ENCODE data around the gene KRT8. TPM values are rescaled to one million over a fixed set of nuclear protein-coding genes. Genes with fewer than 3 reads are reported as not detected.
A peak's percentile ranks its signal among the peaks of the same experiment; 100 is the strongest.

Gene KRT8
- total RNA-seq, 1 experiment from 2014 or later = 1,655 TPM

DNA sequence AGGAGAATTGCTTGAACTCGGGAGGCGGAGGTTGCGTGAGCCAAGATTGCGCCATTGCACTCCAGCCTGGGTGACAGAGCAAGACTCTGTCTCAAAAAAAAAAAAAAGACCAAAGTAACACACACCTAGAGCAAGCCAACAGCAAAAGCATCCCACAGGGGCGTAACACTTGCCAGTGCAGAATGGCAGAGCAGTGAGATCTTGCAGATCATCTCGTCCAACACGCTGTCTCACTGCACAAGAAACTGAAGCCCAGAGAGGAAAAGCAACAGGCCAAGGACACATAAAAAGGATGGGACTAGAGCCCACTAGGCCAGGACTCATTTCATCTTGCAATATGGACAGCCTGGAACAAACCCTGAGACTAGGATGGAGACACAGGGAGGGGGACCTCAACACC, 43.4 kb downstream of the KRT8 start:
- H3K9me2 ChIP-seq (ENCODE audit: insufficient read depth) = no peaks in the 10 kb centered on the region
- ChIA-PET CTCF (no interaction called here), RAD21 (ENCODE audit: low non-redundant PET in 1 of 2, low total read pairs in 2 of 2, uncharacterized antibody in 2 of 2, unreplicated experiment in 2 of 2) (no interaction called here), POLR2A (no interaction called here)
- no peaks in the 10 kb centered on the region for H3K79me2 ChIP-seq (ENCODE audit: insufficient read depth, low read length)
- H2AFZ ChIP-seq (ENCODE audit: low read depth, low read length, poor library complexity, severe bottlenecking) = no peak overlapping the region
- intact Hi-C loops (cut with micrococcal nuclease) = loop anchor here (10.0 kb wide), 1 partner anchor 147 kb away; no protein-coding TSS in a partner anchor
- H3K4me1 ChIP-seq (ENCODE audit: control insufficient read depth in 1 of 2, insufficient read depth in 2 of 2, low read length in 2 of 2) = peaks cover 2 to 29% of the 10 kb centered on the region in 2 experiments; a peak in 3 of 4 replicates
- no peak overlapping the region for H3K4me3 ChIP-seq (replicated peaks in 1 of 2; ENCODE audit: low read depth in 1 of 2, low read length in 2 of 2)
- no peak overlapping the region for H3K27ac ChIP-seq (ENCODE audit: low read depth, low read length)
- DNase-seq (ENCODE audit: low read depth, low spot score) = no peak
- BruUV-seq (replicated peaks) = no TSS peak
- H3K9me3 ChIP-seq (ENCODE audit: control insufficient read depth in 1 of 2, insufficient read depth in 1 of 2, low read depth in 1 of 2, low read length in 2 of 2) = no peaks in the 10 kb centered on the region
- H4K20me1 ChIP-seq (ENCODE audit: insufficient read depth) = no peaks in the 10 kb centered on the region
- H3K27me3 ChIP-seq (ENCODE audit: insufficient read depth, low read length) = no peaks in the 10 kb centered on the region
- no peaks in the 10 kb centered on the region for H3K36me3 ChIP-seq (ENCODE audit: control insufficient read depth in 1 of 2, insufficient read depth in 2 of 2, low read length in 2 of 2)
- H3K9ac ChIP-seq (ENCODE audit: low read length) = no peak overlapping the region
- TF ChIP-seq RAD21 (IDR thresholded peaks at IDR 0.05; ENCODE audit: low read depth) (no peak), POLR2A (IDR thresholded peaks at IDR 0.05; ENCODE audit: borderline replicate concordance, extremely low read depth, insufficient read depth, insufficient read length) (no peak), TCF7L2 (IDR thresholded peaks at IDR 0.05; ENCODE audit: borderline replicate concordance, extremely low read depth, insufficient read depth, insufficient read length) (no peak), SIN3A (IDR thresholded peaks at IDR 0.05; ENCODE audit: low read depth) (no peak), ELF1 (IDR thresholded peaks at IDR 0.05; ENCODE audit: borderline replicate concordance, low read depth) (no peak), SP1 (IDR thresholded peaks at IDR 0.05; ENCODE audit: low read depth) (no peak), YY1 (IDR thresholded peaks at IDR 0.05; ENCODE audit: extremely low read depth, insufficient replicate concordance, low read depth, low read length) (no peak), ZFX (IDR thresholded peaks at IDR 0.05) (no peak)
- TF ChIP-seq, protein P1, sequence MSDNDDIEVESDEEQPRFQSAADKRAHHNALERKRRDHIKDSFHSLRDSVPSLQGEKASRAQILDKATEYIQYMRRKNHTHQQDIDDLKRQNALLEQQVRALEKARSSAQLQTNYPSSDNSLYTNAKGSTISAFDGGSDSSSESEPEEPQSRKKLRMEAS (IDR thresholded peaks at IDR 0.05) = no peak
- no peak for ATAC-seq
- H3K4me2 ChIP-seq (ENCODE audit: low read length) = no peak overlapping the region

DNA sequence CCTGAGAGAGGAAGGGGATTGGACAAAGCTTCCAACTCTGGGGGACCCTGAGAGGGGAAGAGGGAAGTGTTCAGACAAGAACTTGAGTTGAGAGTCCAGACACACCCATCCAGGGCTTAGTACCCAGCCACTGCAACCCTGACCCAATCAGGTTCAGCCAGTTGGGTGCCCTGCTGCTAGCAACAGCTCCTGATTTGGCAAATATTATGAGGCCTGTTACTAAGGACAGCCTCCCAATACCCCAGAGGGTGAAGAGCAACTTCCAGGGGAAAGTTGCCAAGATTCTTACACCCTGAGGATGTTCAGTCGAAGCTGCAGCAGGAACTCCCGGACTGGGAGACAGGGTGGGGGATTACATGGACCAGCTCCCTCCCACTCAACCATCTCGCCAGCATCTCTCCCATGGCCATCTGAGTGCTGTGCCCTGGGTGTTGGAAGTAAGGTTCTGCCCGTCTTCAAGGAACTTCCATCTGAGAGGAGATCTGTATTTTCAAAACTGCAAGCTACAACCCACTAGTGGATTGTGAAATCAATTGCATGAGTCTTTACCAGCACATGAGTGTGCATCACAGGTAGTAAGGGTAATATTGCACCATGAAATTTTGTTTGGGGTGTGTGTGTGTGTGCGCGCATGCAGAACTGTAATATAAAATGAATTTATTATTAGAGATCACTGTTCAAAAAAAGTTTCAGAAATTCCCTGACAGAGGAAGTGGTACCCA, 44.6 kb downstream of the KRT8 start:
- no peak overlapping the region for H3K9ac ChIP-seq (ENCODE audit: low read length)
- H3K4me1 ChIP-seq (ENCODE audit: control insufficient read depth in 1 of 2, insufficient read depth in 2 of 2, low read length in 2 of 2) = peaks cover 2 to 22% of the 10 kb centered on the region in 2 experiments; a peak in 3 of 4 replicates
- H4K20me1 ChIP-seq (ENCODE audit: insufficient read depth) = no peaks in the 10 kb centered on the region
- intact Hi-C loops (cut with micrococcal nuclease) = loop anchor here (10.0 kb wide), 1 partner anchor 145 kb away; no protein-coding TSS in a partner anchor
- no peaks in the 10 kb centered on the region for H3K27me3 ChIP-seq (ENCODE audit: insufficient read depth, low read length)
- TF ChIP-seq ELF1 (IDR thresholded peaks at IDR 0.05; ENCODE audit: borderline replicate concordance, low read depth) (no peak), POLR2A (IDR thresholded peaks at IDR 0.05; ENCODE audit: borderline replicate concordance, extremely low read depth, insufficient read depth, insufficient read length) (no peak), RAD21 (IDR thresholded peaks at IDR 0.05; ENCODE audit: low read depth) (no peak), YY1 (IDR thresholded peaks at IDR 0.05; ENCODE audit: extremely low read depth, insufficient replicate concordance, low read depth, low read length) (no peak), CEBPB (IDR thresholded peaks at IDR 0.05; ENCODE audit: low read depth) (no peak), ATF3 (IDR thresholded peaks at IDR 0.05) (no peak), JUND (IDR thresholded peaks at IDR 0.05) (no peak), ZFX (IDR thresholded peaks at IDR 0.05) (no peak), EZH2phosphoT487 (IDR thresholded peaks at IDR 0.05; ENCODE audit: borderline replicate concordance) (no peak), TCF7L2 (IDR thresholded peaks at IDR 0.05; ENCODE audit: borderline replicate concordance, extremely low read depth, insufficient read depth, insufficient read length) (no peak), POLR2AphosphoS5 (IDR thresholded peaks at IDR 0.05; ENCODE audit: low read depth, low read length) (no peak), SIN3A (IDR thresholded peaks at IDR 0.05; ENCODE audit: low read depth) (no peak), EGR1 (IDR thresholded peaks at IDR 0.05; ENCODE audit: low read depth) (no peak)
- TF ChIP-seq, protein P2, sequence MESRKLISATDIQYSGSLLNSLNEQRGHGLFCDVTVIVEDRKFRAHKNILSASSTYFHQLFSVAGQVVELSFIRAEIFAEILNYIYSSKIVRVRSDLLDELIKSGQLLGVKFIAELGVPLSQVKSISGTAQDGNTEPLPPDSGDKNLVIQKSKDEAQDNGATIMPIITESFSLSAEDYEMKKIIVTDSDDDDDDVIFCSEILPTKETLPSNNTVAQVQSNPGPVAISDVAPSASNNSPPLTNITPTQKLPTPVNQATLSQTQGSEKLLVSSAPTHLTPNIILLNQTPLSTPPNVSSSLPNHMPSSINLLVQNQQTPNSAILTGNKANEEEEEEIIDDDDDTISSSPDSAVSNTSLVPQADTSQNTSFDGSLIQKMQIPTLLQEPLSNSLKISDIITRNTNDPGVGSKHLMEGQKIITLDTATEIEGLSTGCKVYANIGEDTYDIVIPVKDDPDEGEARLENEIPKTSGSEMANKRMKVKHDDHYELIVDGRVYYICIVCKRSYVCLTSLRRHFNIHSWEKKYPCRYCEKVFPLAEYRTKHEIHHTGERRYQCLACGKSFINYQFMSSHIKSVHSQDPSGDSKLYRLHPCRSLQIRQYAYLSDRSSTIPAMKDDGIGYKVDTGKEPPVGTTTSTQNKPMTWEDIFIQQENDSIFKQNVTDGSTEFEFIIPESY (IDR thresholded peaks at IDR 0.05; ENCODE audit: extremely low read depth, insufficient replicate concordance, low read length) = no peak
- POLR2A ChIA-PET = no interaction called here
- no peak for DNase-seq (ENCODE audit: low read depth, low spot score)
- H3K36me3 ChIP-seq (ENCODE audit: control insufficient read depth in 1 of 2, insufficient read depth in 2 of 2, low read length in 2 of 2) = no peaks in the 10 kb centered on the region
- ATAC-seq = peak; percentile 61; the same call in 1 of the 2 replicates
- H3K9me3 ChIP-seq (ENCODE audit: control insufficient read depth in 1 of 2, insufficient read depth in 1 of 2, low read depth in 1 of 2, low read length in 2 of 2) = no peaks in the 10 kb centered on the region
- RAD21 ChIA-PET (ENCODE audit: low non-redundant PET in 1 of 2, low total read pairs in 2 of 2, uncharacterized antibody in 2 of 2, unreplicated experiment in 2 of 2) = no interaction called here
- no peak overlapping the region for H2AFZ ChIP-seq (ENCODE audit: low read depth, low read length, poor library complexity, severe bottlenecking)
- no peak overlapping the region for H3K27ac ChIP-seq (ENCODE audit: low read depth, low read length)
- BruUV-seq (replicated peaks) = no TSS peak
- no peaks in the 10 kb centered on the region for H3K9me2 ChIP-seq (ENCODE audit: insufficient read depth)
- no peak overlapping the region for H3K4me2 ChIP-seq (ENCODE audit: low read length)
- H3K79me2 ChIP-seq (ENCODE audit: insufficient read depth, low read length) = no peaks in the 10 kb centered on the region
- H3K4me3 ChIP-seq (replicated peaks in 1 of 2; ENCODE audit: low read depth in 1 of 2, low read length in 2 of 2) = no peak overlapping the region
- CTCF ChIA-PET = interaction anchor here (0.6 to 1.3 kb wide), 2 partner anchors 10 to 534 kb away, joined by 3 to 8 read pairs; no protein-coding TSS in a partner anchor
